Hematopoietic multipotent progenitor cell (in vitro differentiated cells): ENCODE results near the gene SBK3. TPM values are rescaled to one million over a fixed set of nuclear protein-coding genes. Genes with fewer than 3 reads are reported as not detected.
"Not testable (repeated sequence)": the region's sequence is repeated elsewhere in the genome, so short reads cannot be mapped to it uniquely, and the experiment has no call there.

Experiments
- DNase-seq, 3 donors: peaks; one replicate each; pipeline ENCODE4 v3.0.0-alpha.2; 2011 to 2015; ENCODE audit warnings: low read depth in 2 of 3, low spot score in 2 of 3
- total RNA-seq: library from RNA; depleted of rRNA; stranded (reverse); fragments of >200 nt; gene quantifications from one replicate; pipeline ENCODE4 v1.2.3, GENCODE V29; 2012

SBK3 gene
- total RNA-seq, 1 donor = 0.54 TPM

GRCh38 chr19:55525289-55526101, 19.8 kb downstream of the SBK3 start:
- no peak for DNase-seq

- no peak for DNase-seq
Measured at GRCh38 chr19:55520691-55521292, 24.6 kb downstream of the SBK3 start.

GRCh38 chr19:55519451-55520311, 25.7 kb downstream of the SBK3 start:
- DNase-seq = no peak

- DNase-seq = peak; percentile 83 to 93 (median 89)
Measured at GRCh38 chr19:55516878-55517620, 28.3 kb downstream of the SBK3 start.

GRCh38 chr19:55508120-55508519, 37.2 kb downstream of the SBK3 start:
- DNase-seq = no peak

GRCh38 chr19:55504981-55505380, 40.4 kb downstream of the SBK3 start:
- DNase-seq = no peak

DNA sequence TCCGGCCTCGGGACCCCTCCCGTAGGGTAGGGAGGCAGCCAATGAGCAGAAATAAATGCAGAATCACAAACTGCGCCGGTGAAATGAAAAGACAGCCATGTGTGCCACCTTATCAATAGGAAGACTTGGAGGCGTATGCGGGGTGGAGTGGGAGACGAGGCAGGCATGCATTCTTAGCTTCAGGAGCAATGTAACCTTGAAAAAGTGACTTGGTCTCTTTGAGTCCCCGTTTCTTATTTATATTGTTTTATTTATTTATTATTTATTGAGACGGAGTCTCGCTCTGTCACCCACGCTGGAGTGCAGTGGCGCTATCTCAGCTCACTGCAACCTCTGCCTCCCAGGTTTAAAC, 41.1 kb downstream of the SBK3 start:
- no peak for DNase-seq

- peak; percentile 93 to 96 (median 94) for DNase-seq
Measured at GRCh38 chr19:55503502-55504251, 41.7 kb downstream of the SBK3 start.

DNA sequence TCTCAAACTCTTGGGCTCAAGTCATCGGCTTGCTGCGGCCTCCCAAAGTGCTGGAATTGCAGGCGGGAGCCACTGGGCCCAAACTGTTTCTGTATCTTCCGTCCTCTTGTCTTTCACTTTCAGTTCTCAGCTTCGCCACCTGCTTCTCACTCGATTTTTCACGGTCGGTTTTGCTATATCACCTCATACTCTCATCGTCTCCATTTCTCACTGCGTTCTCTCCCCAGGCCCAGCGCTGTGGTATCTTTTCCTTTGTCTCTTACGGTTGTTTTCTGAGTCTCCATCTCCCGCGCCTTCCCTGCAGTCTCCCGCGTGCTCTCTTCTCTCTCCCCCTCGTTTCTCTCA, 42.2 kb downstream of the SBK3 start:
- no peak for DNase-seq

DNA sequence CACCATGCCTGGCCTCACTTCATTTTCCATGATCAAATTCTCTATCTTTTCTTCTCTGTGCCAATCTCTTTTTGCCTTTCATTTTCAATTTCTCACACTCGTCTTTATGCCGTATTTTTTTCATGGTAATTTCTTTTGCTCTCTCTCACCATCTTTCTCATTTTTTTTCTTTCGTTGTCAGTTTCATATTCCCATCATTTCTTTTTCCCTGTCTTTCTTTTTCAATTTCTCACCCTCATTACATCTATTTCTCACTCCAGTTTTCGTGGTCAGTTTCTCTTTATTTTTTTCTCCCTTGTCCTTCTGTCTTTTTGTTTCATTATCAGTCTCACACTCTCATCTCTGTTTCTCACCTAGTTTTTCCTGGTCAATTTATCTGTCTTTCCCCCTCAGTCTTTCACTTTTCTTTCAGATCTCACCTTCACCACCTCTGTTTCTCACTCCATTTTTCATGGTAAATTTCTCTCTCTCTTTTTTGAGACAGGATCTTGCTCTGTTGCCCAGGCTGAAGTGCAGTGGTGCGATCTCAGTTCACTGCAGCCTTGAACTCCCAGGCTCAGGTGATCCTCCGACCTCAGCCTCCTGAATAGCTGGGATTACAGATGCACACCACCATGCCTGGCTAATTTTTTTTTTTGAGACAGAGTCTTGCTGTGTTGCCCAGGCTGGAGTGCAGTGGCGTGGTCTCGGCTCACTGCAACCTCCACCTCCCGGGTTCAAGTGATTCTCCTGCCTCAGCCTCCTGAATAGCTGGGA, 43.0 kb downstream of the SBK3 start:
- no peak for DNase-seq

- DNase-seq = no peak
Measured at GRCh38 chr19:55500368-55500952, 44.9 kb downstream of the SBK3 start.

- DNase-seq = no peak
Measured at GRCh38 chr19:55498246-55498840, 47.0 kb downstream of the SBK3 start.

- no peak for DNase-seq
Measured at GRCh38 chr19:55497763-55498162, 47.6 kb downstream of the SBK3 start.

DNA sequence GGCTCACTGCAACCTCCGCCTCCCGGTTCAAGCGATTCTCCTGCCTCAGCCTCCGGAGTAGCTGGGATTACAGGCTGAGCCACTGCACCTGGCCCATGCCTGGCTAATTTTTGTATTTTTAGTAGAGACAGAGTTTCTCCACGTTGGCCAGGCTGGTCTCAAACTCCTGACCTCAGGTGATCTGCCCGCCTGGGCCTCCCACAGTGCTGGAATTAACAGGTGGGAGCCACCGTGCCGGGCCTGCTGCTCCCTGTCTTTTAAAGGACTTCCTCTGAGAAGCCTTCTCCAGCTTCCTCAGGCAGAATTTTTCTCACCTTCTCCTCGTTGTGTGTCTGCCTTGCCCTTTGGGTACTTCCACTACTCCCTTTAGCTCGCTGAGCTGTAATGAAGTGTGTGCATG, 48.5 kb downstream of the SBK3 start:
- not testable (repeated sequence) for DNase-seq

DNA sequence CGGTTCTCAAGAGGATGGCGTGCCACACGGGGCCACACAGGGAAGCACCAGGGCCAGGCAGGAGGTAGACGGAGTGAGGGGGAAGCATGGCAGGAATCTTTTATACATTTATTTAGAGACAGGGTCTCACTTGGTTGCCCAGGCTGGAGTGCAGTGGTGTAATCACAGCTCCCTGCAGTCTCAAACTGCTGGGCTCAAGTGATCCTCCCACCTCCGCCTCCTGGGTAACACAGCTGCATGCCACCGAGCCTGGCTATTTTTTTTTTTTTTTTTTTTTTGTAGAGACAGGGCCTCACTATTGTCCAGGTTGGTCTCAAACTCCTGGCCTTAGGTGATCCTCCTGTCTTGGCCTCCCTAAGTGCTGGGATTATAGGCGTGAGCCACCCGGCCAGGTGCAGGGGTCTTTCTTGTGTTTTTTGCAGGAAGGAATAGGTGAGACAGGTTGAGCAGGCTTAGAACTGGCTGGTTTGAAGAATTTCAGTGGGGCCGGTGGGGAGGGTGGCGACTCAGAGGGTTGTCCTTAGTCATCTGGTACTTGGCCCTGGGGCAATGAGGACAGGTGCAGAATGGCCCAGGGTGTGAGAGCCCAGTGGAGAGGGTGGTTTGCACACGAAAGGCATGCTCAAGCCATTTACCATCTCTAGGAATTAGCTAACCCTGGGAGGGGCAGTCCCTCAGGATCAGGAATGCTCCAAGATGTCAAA, 49.5 kb downstream of the SBK3 start:
- no peak for DNase-seq

GRCh38 chr19:55494172-55494761, 51.1 kb downstream of the SBK3 start:
- no peak for DNase-seq

DNA sequence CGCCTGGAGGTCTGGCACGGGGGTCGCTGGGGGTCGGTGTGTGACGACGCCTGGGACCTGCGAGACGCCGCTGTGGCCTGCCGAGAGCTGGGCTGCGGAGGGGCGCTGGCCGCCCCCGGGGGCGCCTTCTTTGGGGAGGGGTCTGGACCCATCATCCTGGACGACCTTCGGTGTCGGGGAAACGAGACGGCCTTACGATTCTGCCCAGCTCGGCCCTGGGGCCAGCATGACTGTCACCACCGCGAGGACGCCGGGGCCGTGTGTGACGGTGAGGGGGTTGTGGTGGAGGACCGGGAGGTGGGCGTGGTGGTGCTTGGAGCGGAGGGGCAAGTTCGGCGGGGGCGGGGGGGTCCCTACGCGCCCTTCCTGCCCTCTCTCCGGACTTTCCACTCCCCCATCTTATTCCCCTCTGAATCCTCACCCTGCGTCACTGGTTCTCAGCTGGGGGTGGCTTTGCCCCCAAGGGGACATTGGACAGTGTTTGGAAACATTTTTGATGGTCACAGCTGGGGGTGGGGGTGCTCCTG, 51.6 kb downstream of the SBK3 start:
- no peak for DNase-seq
